ENCODE data around the gene ASPHD2.

- TF ChIP-seq TCF7 (IDR thresholded peaks at IDR 0.05; ENCODE audit: borderline replicate concordance) = no peak
- TF ChIP-seq CTCF (IDR thresholded peaks at IDR 0.05 in 2 of 3, conservative IDR thresholded peaks at IDR 0.05 in 1 of 3; ENCODE audit: control insufficient read depth in 2 of 3, extremely low read depth in 1 of 3, insufficient read depth in 1 of 3, low read depth in 3 of 3, low read length in 3 of 3) = no peak
- TF ChIP-seq ATF3 (IDR thresholded peaks at IDR 0.05; ENCODE audit: borderline replicate concordance, extremely low read depth, low read depth, low read length) = no peak
- no peak for TF ChIP-seq ATF2 (IDR thresholded peaks at IDR 0.05; ENCODE audit: low read length)
- no peak for TF ChIP-seq KAT2A (conservative IDR thresholded peaks at IDR 0.05; ENCODE audit: control insufficient read depth, low read depth, low read length)
- no peak for TF ChIP-seq POLR2A (IDR thresholded peaks at IDR 0.05; ENCODE audit: low read depth, low read length)
- TF ChIP-seq POLR2AphosphoS5 (IDR thresholded peaks at IDR 0.05; ENCODE audit: low read length) = no peak
- no peak for TF ChIP-seq NFYB (IDR thresholded peaks at IDR 0.05; ENCODE audit: insufficient read depth, low read depth, low read length)
- no peak for TF ChIP-seq ZNF274 (IDR thresholded peaks at IDR 0.05; ENCODE audit: insufficient read depth, insufficient read length)
Observed at GRCh38 chr22:26481112-26481693, 52.1 kb downstream of the ASPHD2 start.
